Liver (tissue), 9 donors: ENCODE results near the gene SLC10A3. TPM values are rescaled to one million over a fixed set of nuclear protein-coding genes. Genes with fewer than 3 reads are reported as not detected.

Experiments used
- DNase-seq: peaks from one replicate; pipeline ENCODE4 v3.0.0-alpha.2; 2017; ENCODE audit warnings: low spot score
- H3K27ac ChIP-seq, 2 donors: one replicate each; pipeline ENCODE4 v1.7.0; 2013; ENCODE audit warnings: inconsistent platforms in 2 of 2, low read length in 2 of 2, control low read depth in 1 of 2, low read depth in 1 of 2, mild to moderate bottlenecking in 1 of 2
- H3K27me3 ChIP-seq, 4 donors: one replicate each; pipeline versions ENCODE4 v1.6.1 to v1.7.0; 2013; ENCODE audit warnings: low read length in 3 of 4, inconsistent platforms in 1 of 4, mild to moderate bottlenecking in 1 of 4, moderate library complexity in 1 of 4; ENCODE audit not compliant: control insufficient read depth in 4 of 4, insufficient read depth in 4 of 4
- H3K36me3 ChIP-seq, 4 donors: one replicate each; pipeline versions ENCODE4 v1.6.1 to v1.7.0; 2013; ENCODE audit warnings: low read length in 3 of 4, mild to moderate bottlenecking in 3 of 4, low read depth in 1 of 4, moderate library complexity in 1 of 4; ENCODE audit not compliant: control insufficient read depth in 4 of 4, insufficient read depth in 3 of 4
- H3K4me1 ChIP-seq, 4 donors: one replicate each; pipeline versions ENCODE4 v1.6.1 to v1.7.0; 2013; ENCODE audit warnings: low read length in 3 of 4, mild to moderate bottlenecking in 3 of 4, moderate library complexity in 1 of 4; ENCODE audit not compliant: control insufficient read depth in 4 of 4, insufficient read depth in 4 of 4
- H3K4me3 ChIP-seq, 3 donors: one replicate each; pipeline versions ENCODE4 v1.6.1 to v1.7.0; 2013; ENCODE audit warnings: low read length in 3 of 3, control low read depth in 1 of 3, low read depth in 1 of 3, mild to moderate bottlenecking in 1 of 3
- H3K9ac ChIP-seq, 2 donors: one replicate each; pipeline ENCODE4 v1.7.0; 2013; ENCODE audit warnings: low read length in 2 of 2, mild to moderate bottlenecking in 2 of 2, moderate library complexity in 2 of 2, control low read depth in 1 of 2, low read depth in 1 of 2
- H3K9me3 ChIP-seq, 4 donors: one replicate each; pipeline versions ENCODE4 v1.6.1 to v1.7.0; 2013; ENCODE audit warnings: low read length in 3 of 4; ENCODE audit not compliant: control insufficient read depth in 4 of 4
- ATF3 ChIP-seq: IDR thresholded peaks from 2 replicates; pipeline ENCODE4 v1.6.1; 2016; ENCODE audit warnings: antibody characterized with exemption
- CTCF ChIP-seq: fragments of 150-350 bp; IDR thresholded peaks from 2 replicates; pipeline ENCODE4 v1.5.1; 2017; ENCODE audit warnings: improper control_type of control experiment, low read depth, low read length; ENCODE audit not compliant: missing input control
- EGR1 ChIP-seq, 2 donors: IDR thresholded peaks; 2 replicates each; pipeline ENCODE4 v1.6.1; 2016 to 2018; ENCODE audit warnings: antibody characterized with exemption in 2 of 2, low read depth in 2 of 2
- FOXA2 ChIP-seq: IDR thresholded peaks from 2 replicates; pipeline ENCODE4 v1.6.1; 2016; ENCODE audit warnings: antibody characterized with exemption
- HNF4A ChIP-seq, 2 donors: conservative IDR thresholded peaks; 2 replicates each; pipeline ENCODE4 v1.6.1; 2016; ENCODE audit warnings: antibody characterized with exemption in 2 of 2, mild to moderate bottlenecking in 2 of 2
- HNF4G ChIP-seq: IDR thresholded peaks from 2 replicates; pipeline ENCODE4 v1.6.1; 2016; ENCODE audit warnings: antibody characterized with exemption
- JUND ChIP-seq, 2 donors: IDR thresholded peaks; 2 replicates each; pipeline ENCODE4 v1.6.1; 2016; ENCODE audit warnings: antibody characterized with exemption in 2 of 2
- RXRA ChIP-seq, 2 donors: IDR thresholded peaks; 2 replicates each; pipeline ENCODE4 v1.6.1; 2017 to 2018; ENCODE audit warnings: antibody characterized with exemption in 2 of 2, mild to moderate bottlenecking in 1 of 2
- WGBS: extraction: QIAGEN DNeasy Blood & Tissue Kit; methylation state at CpG from one replicate; pipeline ENCODE4 v1.1.7; 2013; 5-methylcytosine and 5-hydroxymethylcytosine counted together
- polyA plus RNA-seq, 2 donors: library from polyadenylated mRNA; stranded (reverse) in 1 of 2; unstranded in 1 of 2; fragments of 200-250 nt in 1 of 2; fragments of >200 nt in 1 of 2; fragmentation: Nextera tagmentation in 1 of 2; extraction: Ambion mirVana in 1 of 2; gene quantifications; one replicate each; pipeline versions ENCODE4 v1.2.1 to v1.2.3, GENCODE V29; 2013 to 2015
- total RNA-seq, 2 donors: library from RNA; depleted of rRNA; stranded (reverse); fragments of >200 nt; gene quantifications; one replicate each; pipeline ENCODE4 v1.2.3, GENCODE V29; 2014
- TF ChIP-seq, protein P1 (sequence below): IDR thresholded peaks from 2 replicates; pipeline ENCODE4 v1.6.1; 2016; ENCODE audit warnings: antibody characterized with exemption, mild to moderate bottlenecking
- donor health status: healthy.
- donor health status: healthy.
- donor health status: healthy.
- donor health status: healthy.
- donor health status: healthy.

SLC10A3 gene
- total and polyA plus RNA-seq, 4 donors: 3.2 to 5.6 (median 4.5) TPM

- TF ChIP-seq, protein P1, sequence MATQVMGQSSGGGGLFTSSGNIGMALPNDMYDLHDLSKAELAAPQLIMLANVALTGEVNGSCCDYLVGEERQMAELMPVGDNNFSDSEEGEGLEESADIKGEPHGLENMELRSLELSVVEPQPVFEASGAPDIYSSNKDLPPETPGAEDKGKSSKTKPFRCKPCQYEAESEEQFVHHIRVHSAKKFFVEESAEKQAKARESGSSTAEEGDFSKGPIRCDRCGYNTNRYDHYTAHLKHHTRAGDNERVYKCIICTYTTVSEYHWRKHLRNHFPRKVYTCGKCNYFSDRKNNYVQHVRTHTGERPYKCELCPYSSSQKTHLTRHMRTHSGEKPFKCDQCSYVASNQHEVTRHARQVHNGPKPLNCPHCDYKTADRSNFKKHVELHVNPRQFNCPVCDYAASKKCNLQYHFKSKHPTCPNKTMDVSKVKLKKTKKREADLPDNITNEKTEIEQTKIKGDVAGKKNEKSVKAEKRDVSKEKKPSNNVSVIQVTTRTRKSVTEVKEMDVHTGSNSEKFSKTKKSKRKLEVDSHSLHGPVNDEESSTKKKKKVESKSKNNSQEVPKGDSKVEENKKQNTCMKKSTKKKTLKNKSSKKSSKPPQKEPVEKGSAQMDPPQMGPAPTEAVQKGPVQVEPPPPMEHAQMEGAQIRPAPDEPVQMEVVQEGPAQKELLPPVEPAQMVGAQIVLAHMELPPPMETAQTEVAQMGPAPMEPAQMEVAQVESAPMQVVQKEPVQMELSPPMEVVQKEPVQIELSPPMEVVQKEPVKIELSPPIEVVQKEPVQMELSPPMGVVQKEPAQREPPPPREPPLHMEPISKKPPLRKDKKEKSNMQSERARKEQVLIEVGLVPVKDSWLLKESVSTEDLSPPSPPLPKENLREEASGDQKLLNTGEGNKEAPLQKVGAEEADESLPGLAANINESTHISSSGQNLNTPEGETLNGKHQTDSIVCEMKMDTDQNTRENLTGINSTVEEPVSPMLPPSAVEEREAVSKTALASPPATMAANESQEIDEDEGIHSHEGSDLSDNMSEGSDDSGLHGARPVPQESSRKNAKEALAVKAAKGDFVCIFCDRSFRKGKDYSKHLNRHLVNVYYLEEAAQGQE: no peak
- TF ChIP-seq FOXA2 (no peak), RXRA (IDR thresholded peaks at IDR 0.05) (no peak), JUND (IDR thresholded peaks at IDR 0.05) (no peak)
Measured at GRCh38 chrX:154460326-154460725, 30.1 kb downstream of the SLC10A3 start (continued).

GRCh38 chrX:154459832-154460231 is 30.6 kb downstream of the SLC10A3 start:
- no peak for DNase-seq
- Histone ChIP-seq H3K27me3 (no peaks in the 10 kb centered on the region), H3K4me3 (no peak overlapping the region), H3K4me1 (peaks cover 0 to 5% (median 0%) of the 10 kb centered on the region in 4 donors), H3K9me3 (no peaks in the 10 kb centered on the region), H3K36me3 (no peaks in the 10 kb centered on the region), H3K27ac (no peak overlapping the region), H3K9ac (no peak overlapping the region)
- WGBS: 90% methylated on average over 14 of the region's 14 CpGs
- TF ChIP-seq ATF3 (no peak), HNF4G (no peak), HNF4A (conservative IDR thresholded peaks at IDR 0.05) (no peak), EGR1 (IDR thresholded peaks at IDR 0.05; ENCODE audit: low read depth in 2 of 2) (no peak), FOXA2 (no peak), CTCF (no peak), RXRA (IDR thresholded peaks at IDR 0.05) (no peak)
- TF ChIP-seq, protein P1: no peak
